Cardiac fibroblast (primary cell): ENCODE results near the gene SMIM24.
"Not testable (repeated sequence)": the region's sequence is repeated elsewhere in the genome, so short reads cannot be mapped to it uniquely, and the experiment has no call there.

ENCODE experiments used
- DNase-seq, 2 donors: peaks; one replicate each; pipeline versions ENCODE4 v3.0.0 to v3.0.0-alpha.2; 2010; ENCODE audit warnings: low read depth in 2 of 2
- H3K4me3 ChIP-seq, 2 donors: replicated peaks in 1 of 2; 1 replicate in 1 of 2; 2 replicates in 1 of 2; pipeline ENCODE4 v1.5.1; 2011; ENCODE audit warnings: low read depth in 2 of 2, low read length in 2 of 2, mild to moderate bottlenecking in 2 of 2, moderate library complexity in 1 of 2
- CTCF ChIP-seq: IDR thresholded peaks from one replicate; pipeline ENCODE4 v1.5.1; 2011; ENCODE audit warnings: low read depth, mild to moderate bottlenecking, low read length, inconsistent platforms

The SMIM24 gene

GRCh38 chr19:3509566-3509989 is 29.3 kb upstream of the SMIM24 start:
- no peak overlapping the region for H3K4me3 ChIP-seq
- TF ChIP-seq CTCF: no peak
- peak in 1 of 2 donors; percentile 85 for DNase-seq

- no peak overlapping the region for H3K4me3 ChIP-seq
- no peak for TF ChIP-seq CTCF
- no peak for DNase-seq
Observed at GRCh38 chr19:3508771-3509535, 28.6 kb upstream of the SMIM24 start.

GRCh38 chr19:3508121-3508661 is 27.9 kb upstream of the SMIM24 start:
- not testable (repeated sequence) for DNase-seq
- peak overlapping the region in 1 of 2 donors; percentile 82 for H3K4me3 ChIP-seq

- no peak for TF ChIP-seq CTCF
- DNase-seq: peak in 1 of 2 donors; percentile 10
- H3K4me3 ChIP-seq: peak overlapping the region; percentile 82 to 92
Observed at GRCh38 chr19:3507371-3508120, 27.2 kb upstream of the SMIM24 start.

GRCh38 chr19:3506384-3507340 is 26.3 kb upstream of the SMIM24 start:
- no peak for TF ChIP-seq CTCF
- DNase-seq: peak in 1 of 2 donors; percentile 20

GRCh38 chr19:3505598-3506383 is 25.5 kb upstream of the SMIM24 start, which contains the start of gene FZR1:
Gene FZR1, plus strand, starts transcription at chr19:3506311. Its CDS starts 16,679 bp downstream, at chr19:3522990.
- no peak for TF ChIP-seq CTCF
- peak; percentile 99 for DNase-seq

More at GRCh38 chr19:3506384-3507340, 26.3 kb upstream of the SMIM24 start:
- H3K4me3 ChIP-seq: peak overlapping the region; percentile 82 to 92

More at GRCh38 chr19:3505598-3506383, 25.5 kb upstream of the SMIM24 start, which contains the start of gene FZR1:
- H3K4me3 ChIP-seq: peak within 1 kb of the TSS; percentile 82 to 92
